T1000 (cell line): ENCODE measurements around the gene EIF4E.
"Not testable (repeated sequence)": the region's sequence is repeated elsewhere in the genome, so short reads cannot be mapped to it uniquely, and the experiment has no call there.

ENCODE experiments used
- DNase-seq: peaks from one replicate; lab custom pipeline; 2025; ENCODE audit warnings: mixed read lengths; lab: John Stamatoyannopoulos, UW

Gene EIF4E

DNA sequence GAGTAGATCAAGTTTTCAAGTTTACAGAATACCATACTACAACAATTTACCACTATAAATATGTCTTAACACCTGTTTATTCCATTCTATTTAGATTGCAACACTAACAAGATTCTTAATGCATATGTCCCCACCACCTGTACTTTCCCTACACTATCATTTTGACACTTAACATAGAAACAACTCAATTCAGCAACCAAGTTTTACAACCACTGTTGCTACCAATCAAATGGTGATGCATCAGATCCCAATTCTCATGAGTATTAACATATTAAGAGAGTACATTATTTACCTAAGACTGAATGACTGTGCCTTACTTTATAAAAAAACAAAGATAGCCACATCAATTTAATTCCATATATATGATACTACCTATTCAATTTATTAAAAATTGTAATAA, 49.4 kb downstream of the EIF4E start:
- DNase-seq: no peak

DNA sequence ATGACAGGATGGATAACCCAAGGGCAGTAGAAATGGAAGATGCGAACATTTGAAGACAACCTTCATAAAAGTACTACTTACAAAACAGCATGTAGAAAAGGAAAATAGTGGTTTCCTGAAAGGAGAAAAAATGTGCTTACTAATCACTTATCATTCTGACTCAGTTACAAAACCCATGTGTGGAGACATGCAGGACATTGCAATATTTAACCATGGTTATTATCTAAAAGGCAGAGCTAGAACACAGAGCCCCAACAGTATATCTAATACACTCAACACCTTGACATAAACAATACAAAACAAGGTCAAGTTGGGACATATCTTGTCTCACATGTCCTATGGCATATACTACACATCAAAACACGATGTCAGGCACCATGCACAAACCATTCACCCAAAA, 55.9 kb downstream of the EIF4E start:
- DNase-seq: no peak

DNA sequence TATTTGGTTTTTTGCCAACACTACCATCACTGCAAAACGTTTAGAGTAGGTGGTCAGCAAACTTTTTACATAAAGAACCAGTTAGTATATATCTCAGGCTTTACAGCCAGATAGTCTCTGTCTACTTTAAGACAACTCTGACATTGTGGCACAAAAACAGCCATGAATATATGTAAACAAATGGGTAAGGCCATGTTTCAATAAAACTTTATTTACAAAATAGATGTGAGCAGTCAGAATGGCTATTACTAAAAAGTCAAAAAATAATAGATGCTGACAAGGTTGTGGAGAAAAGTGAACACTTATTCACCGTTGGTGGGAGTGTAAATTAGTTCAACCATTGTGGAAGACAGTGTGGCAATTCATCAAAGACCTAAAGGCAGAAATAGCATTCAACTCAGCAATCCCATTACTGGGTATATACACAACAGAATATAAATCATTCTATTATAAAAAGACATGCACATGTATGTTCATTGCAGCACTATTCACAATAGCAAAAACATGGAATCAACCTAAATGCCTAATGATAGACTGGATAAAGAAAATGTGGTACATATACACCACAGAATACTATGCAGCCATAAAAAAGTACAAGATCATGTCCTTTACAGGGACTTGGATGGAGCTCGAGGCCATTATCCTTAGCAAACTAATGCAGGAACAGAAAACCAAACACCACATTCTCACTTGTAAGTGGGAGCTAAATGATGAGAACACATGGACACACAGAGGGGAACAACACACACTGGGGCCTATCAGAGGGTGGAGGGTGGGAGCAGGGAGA, 56.6 kb downstream of the EIF4E start:
- DNase-seq: not testable (repeated sequence)

DNA sequence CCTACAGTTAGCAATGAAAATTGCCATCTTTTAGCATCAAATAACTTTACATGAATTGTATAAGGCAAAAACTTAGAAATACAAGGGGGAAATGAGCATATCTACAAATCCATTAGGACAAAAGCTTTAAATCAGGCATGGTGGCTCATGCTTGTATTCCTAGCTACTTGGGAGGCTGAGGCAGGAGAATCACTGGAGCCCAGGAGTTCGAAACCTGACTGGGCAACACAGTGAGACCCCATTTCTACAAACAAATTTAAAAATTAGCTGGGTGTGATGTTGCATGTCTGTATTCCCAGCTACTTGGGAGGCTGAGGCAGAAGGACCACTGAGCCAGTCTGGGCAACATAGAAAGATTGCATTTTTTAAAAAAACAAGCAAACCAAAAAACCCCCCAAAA, 61.3 kb downstream of the EIF4E start:
- no peak for DNase-seq

DNA sequence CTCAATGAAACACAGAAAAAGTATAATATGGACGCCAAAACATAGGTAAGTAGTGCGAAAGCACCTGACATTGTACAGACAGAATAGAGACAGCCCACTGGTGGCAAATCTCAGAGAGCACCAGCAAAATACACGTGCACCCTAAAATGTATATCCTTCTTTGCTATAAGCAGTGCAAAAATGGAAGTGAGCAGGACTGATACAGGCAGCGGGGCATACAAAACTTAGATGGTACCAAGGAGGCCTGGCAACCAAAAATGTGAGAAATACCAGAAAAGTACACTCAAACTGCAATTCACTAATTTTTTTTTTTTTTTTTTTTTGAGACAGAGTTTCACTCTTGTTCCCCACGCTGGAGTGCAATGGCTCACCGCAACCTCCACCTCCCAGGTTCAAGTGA, 63.9 kb downstream of the EIF4E start:
- no peak for DNase-seq

DNA sequence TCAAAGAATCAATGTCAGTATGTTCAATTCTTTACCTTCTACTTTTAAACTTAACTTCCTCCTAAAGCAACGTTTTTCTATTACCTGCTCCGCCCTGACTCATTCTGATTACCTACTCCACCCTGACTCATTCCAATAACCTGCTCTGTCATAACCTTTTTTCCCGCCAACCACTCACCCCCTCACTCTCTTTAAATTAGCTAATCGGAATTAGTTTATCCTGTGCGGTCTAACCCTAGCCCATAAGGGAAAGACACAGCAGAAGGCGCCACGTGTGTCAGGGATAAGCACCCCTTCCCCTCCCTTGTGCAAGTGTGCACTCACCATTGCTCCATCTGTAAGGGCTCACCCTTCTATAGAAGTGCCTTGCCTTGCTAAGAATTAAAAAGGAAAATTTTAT, 64.4 kb downstream of the EIF4E start:
- DNase-seq: no peak

DNA sequence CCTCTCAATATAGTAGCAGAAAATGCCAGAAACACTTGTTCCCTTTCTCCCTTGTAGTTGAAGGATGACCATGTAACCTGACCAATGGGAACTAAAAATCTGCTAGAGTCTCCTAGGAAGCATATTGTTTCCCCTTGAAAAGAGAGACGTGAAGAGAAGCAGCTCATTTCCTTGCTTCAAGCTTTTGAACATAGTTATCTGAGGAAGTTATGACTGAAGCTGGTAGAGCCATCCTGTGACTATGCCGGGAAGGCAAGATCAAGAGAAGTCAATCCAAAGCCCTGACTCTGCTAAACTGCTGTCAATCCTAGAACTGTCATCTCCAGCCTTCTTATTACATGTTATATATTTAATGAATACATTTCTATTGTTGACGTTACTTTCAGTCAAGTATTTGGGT, 66.6 kb downstream of the EIF4E start:
- DNase-seq: no peak

DNA sequence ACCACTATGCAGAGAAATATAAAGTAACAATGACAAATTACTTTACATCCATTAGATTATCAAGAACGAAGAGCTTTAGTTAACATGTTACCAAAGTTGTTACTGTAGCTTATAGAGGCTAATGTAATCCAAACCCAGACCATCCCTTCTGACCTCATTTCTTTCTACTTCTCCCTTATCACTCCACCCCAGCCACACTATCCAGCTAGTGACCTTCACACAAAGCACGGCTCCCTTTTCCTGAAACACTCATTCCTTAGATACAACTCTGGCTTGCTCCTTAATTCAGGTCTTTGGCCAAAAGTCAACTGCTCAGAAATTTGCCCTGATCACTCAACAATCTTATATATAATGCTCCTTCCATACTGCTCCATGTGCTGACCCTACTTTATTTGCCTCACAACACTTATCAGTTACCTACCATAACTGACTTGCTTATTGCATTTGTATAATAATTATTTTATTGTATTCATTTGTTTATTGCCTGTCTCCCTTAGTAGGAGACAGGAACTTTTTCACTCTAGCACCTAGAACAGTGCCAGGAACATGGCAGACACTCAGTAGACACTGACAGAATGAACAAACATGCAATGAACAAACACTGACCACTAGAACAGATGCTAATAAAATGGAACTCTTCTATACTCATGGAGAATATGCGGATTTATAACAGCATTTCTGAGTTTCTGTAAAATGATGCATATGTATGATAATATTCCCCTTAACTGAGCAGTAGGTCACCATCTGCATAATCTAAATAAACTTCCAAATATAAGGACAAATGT, 67.6 kb downstream of the EIF4E start:
- no peak for DNase-seq

DNA sequence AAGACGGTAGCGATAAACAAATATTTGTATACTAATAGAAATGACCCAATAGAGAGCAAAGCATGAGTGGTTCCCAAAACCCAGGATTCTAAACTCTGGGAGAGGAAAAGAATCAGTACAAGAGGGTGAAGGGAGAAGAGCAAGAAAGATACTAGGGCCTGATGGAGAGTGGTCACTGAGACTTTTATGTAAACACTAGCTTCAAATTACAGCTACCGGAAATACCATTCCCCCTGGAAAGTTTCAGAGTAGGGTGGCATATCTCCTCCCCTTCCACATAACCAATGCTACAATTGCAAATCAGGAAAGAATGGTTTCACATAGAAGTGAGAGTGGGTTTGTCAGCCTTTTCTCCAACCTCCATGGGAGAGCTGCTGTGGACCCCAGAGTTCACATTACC, 77.1 kb downstream of the EIF4E start:
- DNase-seq: no peak

DNA sequence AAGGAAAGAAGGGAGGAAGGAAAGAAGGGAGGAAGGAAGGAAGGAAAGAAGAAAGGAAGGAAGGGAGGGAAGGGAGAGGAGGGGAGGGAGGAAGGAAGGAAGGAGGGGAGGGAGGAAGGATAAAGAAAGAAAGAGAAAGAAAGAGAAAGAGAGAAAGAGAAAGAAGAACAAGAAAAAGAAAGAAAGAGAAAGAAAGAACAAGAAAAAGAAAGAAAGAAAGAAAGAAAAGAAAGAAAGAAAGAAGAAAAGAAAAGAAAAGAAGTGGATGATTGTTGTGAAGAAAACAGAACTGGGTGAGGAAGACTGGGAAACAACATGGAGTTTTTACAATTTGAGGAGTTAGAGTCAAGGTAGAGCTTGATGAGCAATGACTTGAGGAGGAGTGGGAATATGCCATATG, 78.0 kb downstream of the EIF4E start:
- DNase-seq: no peak

DNA sequence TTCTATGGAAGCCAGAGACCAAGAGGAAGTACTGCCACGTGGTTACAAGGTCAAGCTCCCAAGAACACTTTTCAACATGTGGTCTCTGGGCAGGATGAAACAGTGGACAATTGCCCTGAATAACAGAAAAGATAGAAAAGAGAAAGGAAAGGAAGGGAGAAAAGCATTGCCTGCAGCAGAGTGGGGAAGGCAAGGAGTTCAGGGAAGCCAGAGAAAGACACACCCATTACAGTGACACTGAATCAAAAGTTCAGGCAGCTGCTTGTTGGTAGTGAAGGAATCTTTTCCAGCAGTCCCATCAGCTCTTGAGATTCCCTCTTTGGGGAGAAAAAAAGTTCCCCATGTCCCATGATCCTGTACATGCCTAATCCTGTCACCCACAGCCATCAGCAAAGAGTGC, 80.5 kb downstream of the EIF4E start:
- no peak for DNase-seq

DNA sequence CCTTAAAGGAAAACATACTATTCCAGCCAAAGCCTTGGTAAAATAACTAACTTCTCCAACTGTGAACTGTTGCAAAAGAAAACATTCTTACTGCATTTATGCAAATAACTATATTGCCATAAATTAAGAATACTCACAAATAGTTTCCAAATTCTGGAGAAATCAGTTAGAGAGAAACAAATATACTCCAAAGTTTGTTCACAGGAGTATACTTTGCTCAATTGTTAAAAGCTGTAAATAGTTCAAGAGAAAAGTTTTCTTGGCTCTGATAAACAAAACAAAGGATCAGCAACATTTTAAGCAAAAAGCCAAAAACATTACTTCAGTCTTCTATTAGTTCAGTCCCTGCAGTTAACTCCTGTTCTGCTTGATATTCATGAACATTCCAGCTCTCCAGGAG, 83.0 kb downstream of the EIF4E start:
- no peak for DNase-seq

DNA sequence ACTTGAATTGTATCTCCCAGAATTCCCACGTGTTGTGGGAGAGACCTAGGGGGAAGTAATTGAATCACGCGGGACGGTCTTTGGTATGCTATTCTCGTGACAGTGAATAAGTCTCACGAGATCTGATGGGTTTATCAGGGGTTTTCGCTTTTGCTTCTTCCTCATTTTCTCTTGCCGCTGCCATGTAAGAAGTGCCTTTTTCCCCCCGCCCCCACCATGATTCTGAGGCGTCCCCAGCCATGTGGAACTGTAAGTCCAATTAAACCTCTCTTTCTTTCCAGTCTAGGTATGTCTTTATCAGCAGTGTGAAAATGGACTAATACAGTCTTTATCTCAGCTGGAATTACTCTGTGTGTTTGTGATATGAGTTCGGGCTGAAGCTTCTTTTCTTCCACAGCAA, 86.0 kb downstream of the EIF4E start:
- not testable (repeated sequence) for DNase-seq

DNA sequence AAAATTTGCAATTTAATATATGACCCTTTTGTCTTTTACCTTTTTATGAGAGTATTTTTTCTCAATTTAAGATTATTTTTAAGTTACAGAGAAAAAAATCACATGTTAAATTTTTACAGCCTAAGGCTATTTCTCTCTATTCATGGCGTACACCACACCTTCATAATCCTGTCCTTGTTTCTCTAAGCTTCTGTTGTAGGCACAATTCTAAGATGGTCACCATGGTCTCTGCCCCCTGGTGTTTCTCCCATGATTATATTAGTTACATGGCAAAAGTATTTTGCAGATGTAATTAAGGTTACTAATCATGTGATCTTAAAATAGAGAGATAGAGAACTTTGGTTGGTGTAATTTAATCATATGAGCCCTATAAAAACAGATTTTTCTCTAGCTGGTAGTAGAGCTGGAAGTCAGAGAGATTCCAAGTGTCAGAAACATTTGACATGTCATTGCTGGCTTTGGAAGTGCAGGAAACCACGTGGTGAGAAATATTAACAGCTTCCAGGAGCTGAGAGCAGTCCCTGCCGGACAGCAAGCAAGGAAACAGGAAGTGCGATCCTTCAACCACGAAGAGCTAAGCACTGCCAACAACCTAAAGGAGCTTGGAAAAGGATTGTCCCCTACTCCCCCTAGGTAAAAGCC, 89.8 kb downstream of the EIF4E start:
- no peak for DNase-seq

DNA sequence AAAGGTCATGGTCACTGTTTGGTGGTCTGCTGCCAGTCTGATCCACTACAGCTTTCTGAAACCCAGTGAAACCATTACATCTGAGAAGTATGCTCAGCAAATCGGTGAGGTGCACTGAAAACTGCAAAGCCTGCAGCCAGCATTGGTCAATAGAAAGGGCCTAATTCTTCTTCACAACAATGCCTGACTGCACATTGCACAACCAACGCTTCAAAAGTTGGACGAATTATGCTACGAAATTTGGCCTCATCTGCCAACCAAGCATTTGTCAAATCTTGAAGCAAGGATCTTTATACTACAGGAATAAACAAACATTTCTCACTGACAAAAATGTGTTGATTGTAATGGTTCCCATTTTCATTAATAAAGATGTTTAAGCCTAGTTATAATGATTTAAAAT, 90.4 kb downstream of the EIF4E start:
- DNase-seq: no peak

DNA sequence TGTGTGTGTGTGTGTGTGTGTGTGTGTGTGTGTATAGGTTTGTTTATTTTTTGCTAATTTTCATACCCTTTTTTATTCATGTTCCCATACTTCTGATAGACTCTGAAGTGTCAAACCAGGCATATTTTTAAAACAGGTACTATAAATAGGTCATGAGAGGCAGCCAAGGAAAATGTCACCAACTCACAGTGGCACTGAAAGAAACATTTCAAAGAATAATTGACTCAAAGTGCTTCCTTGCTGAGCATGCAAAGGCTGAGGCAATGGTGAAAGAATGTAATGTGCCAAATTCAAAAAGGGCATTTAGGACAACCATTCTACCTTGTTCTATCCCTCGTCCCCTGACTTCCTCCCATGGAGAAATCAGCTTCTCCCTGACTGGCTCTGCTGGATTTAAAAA, 95.5 kb downstream of the EIF4E start:
- no peak for DNase-seq

DNA sequence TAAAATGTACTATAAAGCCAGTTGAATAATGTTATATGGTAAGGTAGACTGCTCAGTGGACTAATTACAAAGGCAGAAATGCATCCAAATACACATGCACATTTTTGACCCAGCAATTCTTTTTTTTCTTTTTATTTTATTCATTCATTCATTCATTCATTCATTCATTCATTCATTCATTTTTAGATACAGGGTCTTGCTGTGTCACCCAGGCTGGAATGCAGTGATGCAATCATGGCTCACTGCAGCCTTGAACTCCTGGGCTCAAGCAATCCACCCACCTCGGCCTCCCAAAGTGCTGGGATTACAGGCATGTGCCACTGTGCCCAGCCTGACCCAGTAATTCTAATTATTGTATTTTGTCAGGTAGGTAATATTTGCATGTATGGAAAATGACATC, 97.9 kb downstream of the EIF4E start:
- not testable (repeated sequence) for DNase-seq
